ENCODE results near the gene SGMS2.
"Not testable (repeated sequence)": the region's sequence is repeated elsewhere in the genome, so short reads cannot be mapped to it uniquely, and the experiment has no call there.

SGMS2 gene

DNA sequence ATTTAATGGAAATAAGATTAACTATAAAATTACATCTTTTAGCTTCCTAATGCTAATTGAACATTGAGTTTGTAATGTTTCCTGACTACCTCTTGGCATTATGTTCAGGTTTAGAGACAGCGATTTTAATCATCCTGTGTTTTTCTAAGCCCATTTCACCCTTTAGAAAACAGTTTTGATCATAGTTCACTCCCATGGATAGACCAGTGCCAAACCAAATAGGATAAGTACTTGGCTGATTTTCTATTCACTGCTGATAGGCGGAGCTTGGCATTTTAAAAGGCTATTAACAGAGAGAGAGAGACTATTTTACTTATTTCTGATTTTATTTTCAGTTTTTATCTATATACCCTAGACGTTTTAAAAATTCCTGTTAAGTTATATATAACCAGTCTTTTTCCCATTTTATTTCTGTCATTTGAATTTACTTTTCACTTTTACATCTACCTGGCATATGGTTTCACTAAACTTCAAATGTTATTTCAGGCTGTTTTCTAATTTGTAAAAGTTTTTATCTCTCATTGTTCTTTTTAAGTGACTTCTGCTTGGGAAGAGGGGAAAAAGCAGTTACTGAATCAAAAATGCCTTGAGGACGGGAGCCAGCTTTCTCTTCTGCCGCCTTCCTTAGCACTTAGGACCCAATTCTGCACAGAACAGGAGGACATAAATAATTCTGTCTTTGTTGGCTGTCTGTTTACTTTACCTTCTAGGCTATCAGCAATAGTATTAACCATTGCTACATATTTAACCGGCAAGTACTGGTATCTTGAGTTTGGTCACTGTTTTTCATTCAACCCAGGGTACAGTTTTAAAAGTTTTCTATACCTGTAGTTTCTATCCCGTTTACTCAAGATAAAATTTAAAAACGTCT is 46.4 kb downstream of the SGMS2 start:
- DNase-seq: no peak

DNA sequence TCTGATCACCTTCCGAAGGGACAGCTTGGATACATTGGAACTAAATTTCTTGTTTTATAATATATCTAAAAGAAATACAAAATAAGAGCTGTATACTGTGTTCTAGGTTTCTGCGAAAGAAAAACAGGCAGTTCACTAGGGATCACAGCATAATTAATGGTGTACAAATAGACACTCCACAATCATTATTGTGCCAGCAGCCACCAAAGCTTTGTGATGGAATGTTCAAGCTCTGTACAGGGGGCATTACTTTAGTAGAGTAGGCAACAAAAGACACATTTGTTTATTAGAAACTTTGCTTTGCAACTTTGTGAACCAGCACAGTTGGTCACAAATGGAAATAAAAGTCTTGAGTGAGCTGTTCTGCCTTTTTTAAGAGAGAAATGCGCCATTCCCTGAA is 49.3 kb downstream of the SGMS2 start:
- DNase-seq: no peak

DNA sequence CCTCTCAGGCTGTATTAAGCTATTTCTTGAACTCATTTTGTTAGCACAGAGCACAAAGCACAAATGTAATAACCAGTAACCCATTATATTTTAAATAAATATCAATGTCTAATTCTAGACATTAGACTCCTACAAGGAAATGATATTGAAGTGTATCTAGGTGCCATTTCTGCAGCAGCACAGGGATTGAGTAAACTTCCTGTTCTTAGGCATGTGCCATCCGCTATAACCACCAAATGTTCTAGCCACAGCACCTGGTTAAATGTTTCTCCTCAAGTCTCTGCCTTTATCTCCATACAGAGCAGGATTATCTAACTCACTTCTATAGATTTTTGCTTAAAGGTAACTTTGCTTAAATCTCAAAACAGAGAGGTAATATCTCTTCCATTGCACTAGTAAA is 51.4 kb downstream of the SGMS2 start:
- no peak for DNase-seq

DNA sequence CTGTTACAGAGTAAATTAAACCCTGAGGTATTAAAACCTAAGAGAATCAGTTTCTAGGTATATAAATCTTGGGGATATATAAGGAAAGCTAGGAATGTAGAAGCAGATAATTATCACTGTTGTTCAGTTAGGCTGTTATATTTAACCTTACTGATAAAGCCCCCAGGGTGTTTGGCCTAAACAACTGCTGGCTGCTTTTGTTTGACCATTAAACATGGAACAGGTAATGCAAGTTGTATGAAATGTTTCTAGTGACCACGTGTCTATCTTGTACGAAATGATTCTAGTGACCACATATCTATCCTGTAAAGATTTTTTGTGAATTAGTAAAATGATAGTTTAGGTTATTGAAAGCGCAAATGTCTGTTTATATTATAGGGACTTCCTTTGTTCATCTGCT is 52.6 kb downstream of the SGMS2 start:
- DNase-seq: no peak

DNA sequence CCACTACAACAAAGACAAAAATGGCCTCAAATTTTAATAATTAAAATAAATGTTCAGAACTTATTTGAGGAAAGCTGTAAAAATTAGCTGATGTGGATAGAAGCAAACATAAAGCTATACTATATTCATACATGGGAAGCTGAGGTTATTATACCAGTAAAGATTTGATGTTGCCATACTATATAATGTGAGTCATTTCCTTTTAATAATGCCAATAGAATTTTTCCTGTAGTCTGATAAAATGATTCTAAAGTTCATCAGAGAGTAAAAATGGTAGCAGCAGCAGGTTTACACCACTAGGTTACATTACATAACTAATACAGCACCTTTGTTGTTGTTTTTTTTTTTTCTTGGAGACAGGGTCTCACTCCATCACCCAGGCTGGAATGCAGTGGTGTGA is 61.1 kb downstream of the SGMS2 start:
- no peak for DNase-seq

DNA sequence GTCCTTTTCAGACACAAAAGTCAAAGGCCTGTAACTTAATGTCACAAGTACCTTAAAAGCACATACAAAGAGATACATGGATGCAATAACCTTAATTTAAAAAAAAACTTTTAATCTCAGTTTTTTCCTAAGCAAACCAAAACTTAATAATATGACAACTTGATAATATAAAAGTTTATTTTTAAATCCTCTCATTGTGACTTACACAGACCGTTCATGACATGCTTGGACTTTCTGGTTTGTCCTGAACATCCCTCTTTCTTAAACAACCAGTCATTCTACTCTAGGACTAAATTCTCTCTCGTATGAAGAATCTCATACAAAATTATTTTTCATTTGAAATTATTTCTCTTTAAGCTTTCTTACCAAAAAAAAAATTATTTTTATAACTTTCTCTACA is 63.5 kb downstream of the SGMS2 start:
- no peak for DNase-seq

DNA sequence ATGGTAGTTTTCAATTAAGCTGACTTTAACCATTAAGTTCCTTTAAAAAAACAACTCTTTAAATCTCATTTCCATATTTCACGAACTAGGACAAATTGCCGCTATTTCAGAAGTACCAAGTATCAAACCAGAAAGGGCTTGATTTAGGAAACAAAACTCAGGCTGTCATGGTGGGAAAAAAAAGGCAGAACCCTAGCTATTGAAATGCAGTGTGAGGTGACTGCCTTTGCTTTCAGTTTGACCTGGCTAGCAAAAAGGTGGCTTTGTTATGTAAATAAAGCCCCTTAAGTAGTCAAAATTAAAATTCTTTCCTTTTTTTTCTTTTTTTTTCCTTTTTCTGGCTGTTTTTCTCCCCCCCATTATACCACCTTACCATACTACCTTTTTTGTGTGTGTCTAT is 66.0 kb downstream of the SGMS2 start:
- DNase-seq: no peak

DNA sequence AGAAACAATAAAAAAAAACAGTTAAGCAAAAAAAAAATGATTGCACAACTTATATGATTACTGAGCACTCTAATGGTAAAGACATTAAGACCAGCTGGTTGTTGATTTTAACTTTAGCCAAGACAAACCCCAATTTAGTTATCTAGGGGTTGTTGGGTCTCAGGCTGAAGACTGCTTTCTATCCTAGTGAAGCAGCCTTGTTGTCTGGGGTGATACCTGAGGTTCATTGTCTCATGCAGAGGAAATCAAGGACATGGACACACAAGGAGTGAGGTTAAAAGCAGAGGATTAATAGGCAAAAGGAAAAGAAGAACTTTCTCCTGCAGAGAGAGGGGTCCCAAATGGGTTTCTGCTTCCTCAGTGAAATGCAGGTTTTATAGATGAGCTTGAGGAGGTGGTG is 66.6 kb downstream of the SGMS2 start:
- DNase-seq: no peak

DNA sequence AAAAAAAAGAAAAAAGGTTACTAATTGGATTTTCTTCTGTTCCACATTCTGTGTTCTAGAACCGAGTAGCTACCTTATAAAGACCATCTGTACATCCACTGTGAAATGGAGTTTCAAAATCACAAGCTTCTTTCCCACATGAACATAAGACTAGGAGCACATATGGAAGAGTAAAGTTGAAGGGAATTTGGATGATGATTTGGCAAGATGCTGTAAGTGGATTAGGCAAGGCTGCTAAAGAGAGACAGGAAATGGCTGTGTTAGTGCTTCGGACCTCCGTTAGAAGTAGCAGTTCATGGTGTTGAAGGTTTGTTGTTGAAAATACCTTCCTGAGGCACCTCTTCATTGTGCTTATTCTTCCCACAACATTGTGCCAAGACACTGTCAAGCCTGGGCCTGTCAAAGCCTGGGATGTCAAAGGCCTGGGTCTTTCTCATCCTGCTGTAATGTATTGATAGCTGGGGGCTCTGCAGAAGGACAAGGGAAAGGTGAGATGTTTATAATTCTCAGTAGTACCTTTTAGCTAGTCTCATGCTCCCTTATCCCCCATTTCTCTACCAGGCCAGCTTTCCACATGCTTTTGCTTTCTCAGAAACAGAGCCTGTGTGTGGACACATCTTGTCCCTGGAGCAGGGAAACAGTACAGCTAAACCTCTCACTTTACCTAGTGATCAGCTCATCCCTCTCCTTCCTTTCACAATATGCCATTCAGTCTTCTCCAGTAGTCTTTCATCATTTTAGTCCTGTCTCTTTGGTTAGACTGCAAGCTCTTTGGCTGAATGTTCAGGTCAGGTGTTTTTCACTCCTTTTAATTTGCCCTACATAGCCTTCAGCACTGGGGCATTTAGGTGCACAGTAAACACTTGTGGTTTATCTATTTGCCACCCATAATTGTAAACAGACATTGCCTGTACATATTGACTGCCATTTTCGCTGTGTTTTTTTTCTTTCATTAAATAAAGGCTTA is 68.7 kb downstream of the SGMS2 start:
- no peak for DNase-seq

DNA sequence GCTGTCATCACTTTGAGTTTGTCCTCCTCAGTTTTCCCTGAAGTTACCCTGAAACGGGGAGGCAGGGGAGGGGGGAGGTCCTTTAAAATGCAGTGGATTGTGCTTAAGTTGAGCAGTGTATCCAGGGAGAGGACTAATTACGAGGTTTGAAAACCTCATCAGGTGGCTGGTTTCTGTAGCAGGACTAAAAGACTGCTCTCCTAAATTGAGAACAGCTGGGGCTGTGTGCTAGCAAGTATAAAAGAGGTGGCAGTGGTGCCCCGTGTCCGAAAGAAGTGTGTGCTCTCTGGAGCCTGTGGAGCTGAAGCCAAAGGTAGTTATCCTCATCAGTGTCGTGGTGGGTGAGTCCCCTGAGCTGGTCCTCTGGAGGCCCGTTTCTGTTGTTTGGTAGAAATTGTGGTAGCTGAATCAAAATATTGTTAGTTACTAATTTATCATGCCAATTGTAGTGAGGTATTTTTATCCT is 69.4 kb downstream of the SGMS2 start:
- no peak for DNase-seq

DNA sequence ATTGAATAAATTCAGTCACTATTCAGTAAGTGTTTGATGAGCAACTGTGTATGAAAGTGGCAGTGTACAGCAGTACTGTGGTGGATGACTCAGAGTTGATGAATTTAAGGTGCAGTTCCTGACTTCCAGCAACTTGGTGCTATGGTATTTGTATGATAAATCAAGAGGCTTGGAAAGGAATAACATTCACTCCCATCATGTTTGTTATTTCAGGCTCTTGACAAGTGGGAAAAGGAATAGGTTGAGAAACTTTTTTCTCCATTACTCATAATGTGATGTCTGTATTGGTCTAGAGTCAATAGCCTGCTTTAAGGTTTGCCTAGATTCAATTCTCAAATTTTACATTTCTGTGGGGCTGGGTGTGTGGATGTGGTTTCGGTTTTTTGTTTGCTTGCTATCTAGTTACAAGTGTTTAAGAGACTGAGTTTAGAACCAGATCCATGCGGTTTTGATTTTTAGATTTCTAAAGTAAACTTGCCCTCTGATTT is 71.5 kb downstream of the SGMS2 start:
- no peak for DNase-seq

DNA sequence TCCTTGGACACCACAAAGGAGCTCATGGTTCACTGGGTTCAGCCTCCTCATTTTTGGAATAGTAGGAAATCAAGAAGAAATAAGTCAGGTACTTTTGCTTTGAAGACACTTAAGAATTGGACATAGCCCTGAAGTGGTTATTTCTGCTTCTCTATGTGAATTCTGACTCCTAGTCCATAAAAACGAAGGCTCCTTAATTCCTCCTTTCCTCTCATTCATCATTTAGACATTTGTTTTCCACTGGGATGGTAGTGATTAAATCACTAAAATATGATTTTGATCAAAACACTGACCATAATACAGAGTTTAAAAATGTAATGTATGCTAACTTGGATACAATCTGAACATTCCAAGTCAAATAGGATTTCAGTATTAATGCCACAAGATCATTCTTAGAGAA is 71.9 kb downstream of the SGMS2 start:
- DNase-seq: no peak

DNA sequence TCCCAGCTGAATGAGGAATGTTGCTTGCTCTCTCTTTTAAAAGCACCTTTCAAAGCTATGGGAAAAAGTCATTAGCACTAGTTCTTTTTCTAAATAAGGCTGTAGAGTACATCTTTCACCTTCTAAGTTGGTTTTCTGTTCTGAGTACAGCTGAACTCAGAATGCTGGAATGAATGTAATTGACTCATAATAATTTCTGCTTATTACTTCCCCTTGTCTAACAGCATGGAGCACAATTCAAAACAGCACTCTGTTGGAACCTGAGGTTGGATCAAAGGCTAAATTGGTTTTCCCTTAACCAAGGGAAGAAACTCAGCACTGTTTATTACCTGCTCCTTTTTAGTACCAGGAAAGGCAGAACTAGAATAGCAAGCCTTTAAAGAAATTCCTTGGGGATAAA is 73.1 kb downstream of the SGMS2 start:
- DNase-seq: no peak

DNA sequence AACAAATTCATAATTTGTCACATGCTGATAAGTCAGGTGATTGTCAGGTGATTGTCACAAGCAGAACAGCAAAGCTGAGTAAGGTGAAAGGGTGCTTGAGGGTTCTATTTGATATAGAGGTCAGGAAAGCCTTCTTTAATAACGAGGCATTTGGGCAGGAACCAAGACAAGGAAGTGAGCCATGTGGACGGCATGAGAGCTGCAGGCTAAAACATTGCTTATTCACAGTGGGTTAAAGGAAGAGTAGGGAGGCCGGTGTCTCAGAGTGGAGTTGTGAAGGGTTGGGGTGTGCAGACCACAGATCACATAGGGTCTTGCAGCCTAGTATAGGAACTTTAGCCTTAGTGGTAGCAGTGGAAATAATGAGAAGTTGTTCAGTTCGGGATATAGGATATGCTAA is 75.3 kb downstream of the SGMS2 start:
- DNase-seq: no peak

DNA sequence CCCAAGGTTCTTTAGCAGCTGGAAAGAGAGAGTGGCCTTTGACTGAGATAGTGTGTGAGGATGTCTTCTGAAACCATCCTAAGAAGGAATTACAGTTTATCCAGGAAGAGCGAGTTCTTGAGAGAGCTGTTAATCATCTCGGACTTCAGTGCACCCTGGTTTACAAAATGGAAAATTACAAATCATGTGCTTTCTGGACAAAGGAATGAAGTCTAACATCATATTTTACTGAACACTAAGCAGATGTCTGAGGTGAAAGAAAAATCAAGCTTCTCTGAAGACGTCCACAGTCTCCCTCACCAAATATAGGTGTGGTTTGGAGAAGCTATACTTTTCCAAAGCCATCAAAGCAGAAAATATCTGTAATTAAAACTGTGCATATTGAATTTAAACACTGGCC is 75.8 kb downstream of the SGMS2 start:
- no peak for DNase-seq

DNA sequence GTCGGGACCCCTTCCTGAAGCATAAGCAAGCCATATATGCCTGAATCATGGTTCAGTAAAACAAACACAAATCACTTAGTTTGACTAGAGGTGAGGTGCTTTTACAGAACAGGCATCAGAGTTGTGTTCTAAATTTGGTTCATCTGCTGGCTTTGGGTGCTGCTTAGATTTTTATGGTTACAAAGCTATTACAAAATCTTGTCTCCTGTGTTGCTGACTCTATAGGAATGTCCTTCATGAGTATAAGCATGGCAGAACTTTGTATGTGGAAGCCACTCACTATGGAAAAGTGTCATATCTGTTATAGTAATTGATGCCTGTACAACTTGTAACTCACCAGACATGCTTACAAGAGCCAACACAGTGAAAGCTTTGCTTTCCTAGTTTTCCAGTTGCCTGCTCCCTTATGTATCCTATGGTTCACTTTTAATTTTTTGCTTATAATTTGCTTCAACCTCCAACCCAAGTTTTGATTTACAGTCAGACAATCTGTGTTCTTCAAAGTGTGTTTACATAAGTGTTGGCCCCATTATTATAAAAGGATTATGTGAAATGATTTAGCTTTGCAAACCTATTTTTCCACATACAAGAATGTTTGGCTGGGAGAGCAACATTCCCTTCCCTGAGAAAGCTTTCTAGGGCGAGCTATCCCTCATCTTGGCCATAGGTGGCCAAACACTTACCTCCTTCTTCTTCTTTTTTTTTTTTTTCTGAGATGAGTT is 76.6 kb downstream of the SGMS2 start:
- DNase-seq: no peak

DNA sequence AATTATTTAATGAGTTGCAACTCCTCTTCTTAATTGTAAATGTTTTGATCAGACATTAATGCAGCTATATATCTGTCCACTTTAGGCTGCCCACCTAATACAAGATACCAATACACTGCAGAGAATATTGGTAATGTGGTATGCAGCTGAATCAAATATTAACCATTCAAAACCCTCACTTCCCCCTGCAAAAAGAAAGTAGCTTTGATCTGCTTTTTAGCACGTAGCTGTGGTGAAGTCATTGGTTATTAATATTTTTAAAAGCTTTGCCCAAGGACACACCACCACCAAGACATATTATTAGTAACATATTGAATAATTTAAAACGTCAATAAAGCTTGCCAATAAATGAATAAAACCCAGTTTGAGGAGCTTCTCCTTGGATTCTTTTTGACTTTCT is 78.0 kb downstream of the SGMS2 start:
- DNase-seq: no peak

DNA sequence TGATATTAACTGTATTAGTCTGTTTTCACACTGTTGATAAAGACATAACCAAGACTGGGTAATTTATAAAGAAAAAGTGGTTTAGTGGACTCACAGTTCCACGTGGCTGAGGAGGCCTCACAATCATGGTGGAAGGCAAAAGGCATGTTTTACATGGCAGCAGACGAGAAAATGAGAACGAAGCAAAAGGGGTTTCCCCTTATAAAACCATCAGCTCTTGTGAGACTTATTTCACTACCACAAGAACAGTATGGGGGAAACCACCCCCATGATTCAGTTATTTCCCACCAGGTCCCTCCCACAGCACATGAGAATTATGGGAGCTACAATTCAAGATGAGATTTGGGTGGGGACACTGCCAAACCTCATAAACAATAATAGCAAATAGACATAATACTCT is 80.3 kb downstream of the SGMS2 start:
- not testable (repeated sequence) for DNase-seq

DNA sequence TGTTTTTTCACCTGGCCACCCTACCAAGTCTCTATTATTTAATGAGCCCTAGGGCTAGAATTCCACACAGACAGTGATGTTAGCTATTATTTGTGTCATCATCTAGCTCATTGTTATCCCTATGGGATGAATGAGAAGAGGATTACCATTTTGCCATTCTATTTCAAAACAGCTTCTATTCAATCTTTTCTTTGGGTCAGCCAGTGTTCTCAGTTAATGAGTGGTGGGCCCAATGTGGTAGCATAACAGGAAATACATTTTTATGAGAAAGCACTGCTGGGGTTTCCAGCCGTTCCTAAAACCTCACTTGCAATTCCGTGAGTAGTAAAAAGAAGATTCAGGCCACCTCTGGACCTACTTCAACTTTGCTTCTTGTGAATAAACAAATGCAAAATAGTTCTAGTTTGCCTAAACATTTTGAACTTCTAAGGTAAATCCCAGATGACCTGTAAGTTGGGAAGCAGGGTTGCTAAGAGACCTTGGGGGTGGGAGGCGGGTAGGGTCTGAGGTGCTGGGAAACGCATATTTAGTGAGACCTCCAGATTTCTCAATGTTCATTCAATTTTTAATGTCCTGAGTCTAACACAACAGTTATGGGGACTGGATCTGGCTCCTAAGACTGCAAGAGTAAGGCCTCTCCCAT is 81.8 kb downstream of the SGMS2 start:
- DNase-seq: no peak

DNA sequence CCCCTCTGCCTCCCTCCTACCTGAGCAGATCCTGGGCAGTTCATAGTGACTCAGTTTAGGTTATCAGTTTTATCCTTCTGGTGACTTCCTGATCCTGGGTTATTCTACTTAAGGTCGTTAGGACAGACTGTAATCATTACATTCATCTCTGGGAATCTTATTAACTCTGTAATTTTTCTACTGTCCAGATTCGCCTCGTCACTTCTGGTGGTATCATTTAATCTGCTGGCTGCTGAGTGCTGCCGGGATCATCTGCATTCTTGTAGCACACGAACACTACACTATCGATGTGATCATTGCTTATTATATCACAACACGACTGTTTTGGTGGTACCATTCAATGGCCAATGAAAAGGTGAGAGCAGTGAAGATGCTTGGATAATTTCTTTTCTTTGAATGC is 83.6 kb downstream of the SGMS2 start:
- no peak for DNase-seq

DNA sequence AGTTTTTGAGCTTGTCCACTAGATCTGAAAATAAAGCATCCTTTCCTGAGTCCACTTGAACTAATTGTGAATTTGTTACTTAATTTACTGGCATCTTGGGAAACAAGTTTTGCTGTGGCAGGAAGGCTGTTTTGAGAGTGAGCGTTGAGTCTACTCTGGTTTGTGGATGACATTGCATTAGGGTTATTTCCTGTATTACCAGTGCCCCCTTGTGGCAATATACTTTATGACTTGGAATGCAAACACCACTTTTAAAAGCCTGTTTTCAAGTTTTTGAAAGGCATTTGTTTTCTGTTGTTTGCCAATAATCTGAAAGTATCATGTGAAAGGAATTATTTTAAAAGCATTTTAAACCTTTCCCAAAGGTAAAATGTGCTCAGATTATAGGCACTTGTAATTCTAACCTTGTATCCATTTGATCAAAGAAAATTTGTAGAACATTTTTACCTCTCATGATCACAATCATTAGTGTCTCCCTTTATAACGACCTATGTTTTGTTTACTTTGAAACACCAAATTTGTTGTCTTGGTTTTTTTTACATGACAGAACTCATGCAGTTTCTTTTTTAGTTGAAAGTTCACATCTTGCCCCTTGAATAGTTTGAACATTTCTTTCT is 88.7 kb downstream of the SGMS2 start:
- no peak for DNase-seq

DNA sequence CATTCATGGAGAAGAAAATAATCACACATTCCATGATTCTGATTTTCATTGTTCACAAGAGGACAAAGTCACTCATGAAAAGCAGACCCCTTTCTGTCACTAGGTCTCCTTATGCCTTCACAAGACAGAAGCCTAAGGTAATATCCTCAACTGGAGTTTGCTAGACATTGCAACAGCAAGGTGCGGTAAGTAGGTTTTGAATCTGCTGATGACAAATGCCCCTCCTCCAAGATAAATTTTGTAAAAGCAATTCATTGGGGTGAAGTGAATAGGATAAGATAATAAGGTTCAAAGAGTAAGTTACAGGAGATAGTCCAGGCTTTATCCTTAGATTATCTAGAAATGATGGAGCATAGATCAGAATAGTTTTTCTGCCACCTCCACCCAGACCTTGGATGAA is 90.5 kb downstream of the SGMS2 start:
- DNase-seq: no peak

All from activated gamma-delta T cell (primary cell).